Epithelial cell of prostate (primary cell): ENCODE results near the gene CD276.

Source experiments
- DNase-seq: peaks from one replicate; pipeline ENCODE4 v3.0.0-alpha.2; 2011; ENCODE audit warnings: low read depth, low spot score
- H3K27ac ChIP-seq: fragments of 450-650 bp; 2 replicates; pipeline ENCODE4 v1.5.1; 2017; ENCODE audit warnings: mild to moderate bottlenecking

Gene CD276

DNA sequence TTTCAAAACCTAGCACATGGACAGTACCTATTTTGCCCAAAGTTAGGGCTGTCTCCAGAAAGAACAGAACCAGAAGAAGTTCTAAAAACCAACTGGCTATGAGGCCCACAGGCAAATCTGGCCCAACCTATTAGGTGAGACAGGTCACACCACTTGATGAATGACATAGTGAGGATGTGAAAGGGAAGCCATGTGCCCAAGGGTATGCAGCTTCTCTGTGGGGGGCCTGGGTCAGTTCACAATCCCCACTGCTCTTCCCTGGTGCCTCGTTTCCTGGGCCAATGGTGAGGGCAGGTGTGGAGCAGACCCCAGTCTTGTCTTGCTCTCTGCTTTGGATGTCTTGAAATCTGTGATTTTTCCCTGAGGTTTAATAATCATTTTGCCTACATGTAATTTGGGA is 60.1 kb downstream of the CD276 start:
- no peak overlapping the region for H3K27ac ChIP-seq
- no peak for DNase-seq

DNA sequence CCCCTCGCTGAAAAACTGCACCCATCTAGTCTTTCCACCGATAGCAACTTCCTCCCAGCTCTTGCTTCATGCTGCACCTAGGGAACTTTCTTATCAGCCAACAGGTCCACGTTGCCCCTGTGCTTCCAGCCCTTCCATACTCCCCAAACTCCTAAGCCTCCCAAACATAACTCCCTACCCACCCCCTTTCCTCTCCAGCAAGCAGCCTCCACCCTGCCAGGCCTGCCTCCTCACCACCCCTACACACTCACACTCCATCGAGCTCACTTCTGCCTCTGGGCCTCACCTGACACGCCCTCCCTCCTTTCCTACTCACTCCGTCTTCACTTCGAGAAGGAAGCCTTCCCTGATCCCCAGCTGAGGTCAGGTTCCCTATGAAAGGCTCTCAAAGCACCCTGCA is 60.9 kb downstream of the CD276 start:
- no peak for DNase-seq
- no peak overlapping the region for H3K27ac ChIP-seq

DNA sequence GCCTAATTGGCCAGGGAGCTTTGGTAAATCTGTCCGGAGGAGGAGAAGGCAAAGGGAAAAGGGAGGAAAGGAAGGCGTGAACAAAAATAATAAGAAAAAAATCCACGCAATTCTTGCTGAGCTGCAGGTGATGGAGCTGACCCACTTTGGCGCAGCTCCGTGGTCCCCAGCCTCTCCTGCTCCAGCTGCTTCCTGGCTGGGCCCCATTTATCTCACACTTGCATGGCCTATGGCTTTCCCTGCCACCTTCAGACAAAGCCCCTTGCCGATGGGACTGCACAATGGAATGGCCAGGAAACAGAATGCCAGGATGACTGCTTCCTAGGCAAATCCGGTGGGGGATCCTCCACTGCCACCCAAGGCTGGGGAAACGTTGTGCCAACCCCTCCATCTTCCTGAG is 62.1 kb downstream of the CD276 start:
- no peak overlapping the region for H3K27ac ChIP-seq
- DNase-seq, result no peak

DNA sequence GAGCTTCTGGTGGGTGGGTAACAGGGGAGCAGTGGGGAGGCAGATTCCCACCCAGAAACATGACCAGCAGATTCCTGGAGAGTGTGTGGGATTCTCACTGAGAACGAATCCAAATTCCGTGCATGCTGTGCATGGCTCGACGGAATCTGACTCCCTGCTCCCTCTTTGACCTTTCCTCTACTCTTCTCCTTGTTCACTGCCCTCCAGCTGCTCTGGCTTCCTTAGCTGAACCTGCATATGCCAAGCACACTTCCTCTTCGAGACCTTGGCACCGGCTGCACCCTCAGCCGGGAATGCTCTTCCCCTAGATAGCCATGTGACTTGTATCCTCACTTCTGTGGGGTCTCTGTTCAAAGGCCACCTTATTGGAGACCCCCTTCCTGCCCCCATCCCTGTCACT is 62.7 kb downstream of the CD276 start:
- H3K27ac ChIP-seq, result no peak overlapping the region
- DNase-seq, result no peak

DNA sequence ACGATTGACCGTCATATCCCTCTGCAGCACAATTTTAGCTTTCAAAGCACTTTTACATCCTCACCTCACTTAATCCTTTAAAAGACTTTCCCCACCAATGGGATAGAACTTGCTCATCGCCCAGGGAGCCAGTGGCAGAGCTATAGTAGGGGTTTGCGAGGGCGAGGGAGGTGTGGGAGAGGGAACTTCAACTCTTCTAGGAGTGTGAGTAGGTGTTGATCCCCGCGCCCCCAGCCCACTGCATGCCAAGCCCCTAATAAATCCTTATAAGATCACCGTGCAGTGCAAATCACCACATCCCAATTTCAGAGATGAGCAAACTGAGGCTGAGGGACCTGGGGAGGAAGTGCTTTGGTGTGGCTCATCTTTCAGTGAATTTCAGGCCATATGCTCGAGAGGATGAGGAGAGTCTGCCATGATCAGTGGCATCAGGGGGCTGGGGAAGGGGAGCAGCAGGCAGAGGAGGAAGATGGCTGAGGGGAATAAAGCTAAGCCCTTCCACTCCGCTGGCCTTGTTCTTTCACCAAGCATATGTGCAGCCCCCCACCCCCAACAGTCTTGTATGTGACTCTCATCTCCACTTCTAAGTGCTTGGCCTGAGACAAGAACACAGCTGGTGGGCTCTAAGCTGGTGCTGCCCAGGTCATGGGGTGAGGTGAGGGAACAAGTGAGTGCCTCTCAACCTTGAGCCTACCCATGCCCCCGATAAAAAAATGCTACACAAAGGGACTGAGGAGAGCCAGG is 63.8 kb downstream of the CD276 start:
- no peak overlapping the region for H3K27ac ChIP-seq
- no peak for DNase-seq

DNA sequence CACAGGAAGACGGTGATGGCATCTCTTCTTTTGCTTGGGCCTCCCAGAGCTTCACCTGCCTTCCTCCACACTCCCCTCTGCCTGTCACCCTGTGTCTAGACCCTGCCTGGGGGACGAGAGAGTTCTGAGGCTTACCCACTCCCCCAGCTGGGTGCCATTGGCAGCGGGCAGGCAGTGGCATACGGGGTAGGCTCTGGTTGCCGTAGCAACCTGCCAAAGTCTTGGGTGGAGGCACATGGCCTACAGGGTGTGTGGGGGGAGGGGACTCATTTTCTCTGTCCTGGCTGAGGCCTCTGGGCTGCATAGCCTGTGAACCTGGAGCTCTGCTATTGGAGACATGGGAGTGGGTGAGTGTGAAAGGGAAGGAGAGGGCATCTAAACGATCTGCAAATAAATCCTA is 64.5 kb downstream of the CD276 start:
- H3K27ac ChIP-seq, result no peak overlapping the region
- no peak for DNase-seq

DNA sequence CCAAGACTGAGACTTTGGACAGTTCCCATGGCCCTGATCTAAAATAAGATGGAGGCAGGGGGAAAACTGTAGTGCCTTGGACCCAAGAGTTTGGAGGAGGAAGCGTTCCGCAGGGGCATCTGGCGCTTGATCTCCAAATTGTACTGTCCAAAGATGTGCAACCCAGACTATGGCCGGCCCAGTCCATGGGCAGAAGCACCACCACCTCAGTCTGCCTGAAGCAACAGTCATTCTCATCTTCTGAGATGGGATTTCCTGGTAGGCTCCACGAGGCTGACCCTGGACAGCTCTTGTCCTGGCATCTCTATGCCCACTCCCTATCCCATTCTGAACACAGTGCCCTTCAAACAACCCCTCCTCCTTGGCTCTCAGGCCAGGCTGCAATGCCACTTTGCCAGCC is 65.3 kb downstream of the CD276 start:
- no peak for DNase-seq
- H3K27ac ChIP-seq, result no peak overlapping the region

DNA sequence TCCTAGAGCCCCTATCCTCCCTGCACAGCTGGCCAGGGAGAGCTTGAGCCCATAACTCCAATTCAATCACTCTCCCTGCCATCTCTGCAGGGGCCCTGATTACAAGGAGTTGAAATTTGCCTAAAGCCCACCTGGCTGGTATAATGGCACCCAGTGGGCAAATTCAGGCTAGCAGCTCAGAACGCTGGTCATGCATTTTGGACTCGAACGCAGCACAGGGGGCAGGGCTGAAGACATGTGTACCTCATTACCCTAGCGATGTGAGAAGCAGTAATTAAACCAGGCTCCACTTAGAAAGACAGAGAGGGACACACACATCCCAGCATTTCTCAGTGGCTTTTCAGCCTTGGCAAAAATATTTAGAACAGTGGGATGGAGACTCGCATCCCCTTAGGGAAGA is 65.8 kb downstream of the CD276 start:
- no peak for DNase-seq
- no peak overlapping the region for H3K27ac ChIP-seq

DNA sequence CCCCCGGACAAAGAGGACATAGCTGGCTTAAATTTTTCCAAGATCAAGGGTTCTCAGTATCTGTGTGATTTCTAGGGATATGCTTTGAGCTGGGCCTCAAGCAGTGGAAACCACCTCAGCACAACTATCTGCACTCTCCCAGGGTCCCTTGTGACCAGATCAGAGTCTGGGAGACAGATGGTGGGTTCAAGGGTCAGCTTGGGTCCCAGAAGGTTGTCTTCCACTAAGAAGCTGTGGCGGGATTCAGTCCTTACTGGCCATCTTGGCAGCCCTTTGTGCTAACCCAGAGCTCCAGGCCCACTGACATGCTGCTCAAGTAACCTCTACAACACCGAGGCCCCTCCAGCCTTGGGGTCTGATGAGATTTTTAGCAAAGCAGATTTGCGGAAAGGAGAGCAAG is 66.3 kb downstream of the CD276 start:
- no peak overlapping the region for H3K27ac ChIP-seq
- no peak for DNase-seq

DNA sequence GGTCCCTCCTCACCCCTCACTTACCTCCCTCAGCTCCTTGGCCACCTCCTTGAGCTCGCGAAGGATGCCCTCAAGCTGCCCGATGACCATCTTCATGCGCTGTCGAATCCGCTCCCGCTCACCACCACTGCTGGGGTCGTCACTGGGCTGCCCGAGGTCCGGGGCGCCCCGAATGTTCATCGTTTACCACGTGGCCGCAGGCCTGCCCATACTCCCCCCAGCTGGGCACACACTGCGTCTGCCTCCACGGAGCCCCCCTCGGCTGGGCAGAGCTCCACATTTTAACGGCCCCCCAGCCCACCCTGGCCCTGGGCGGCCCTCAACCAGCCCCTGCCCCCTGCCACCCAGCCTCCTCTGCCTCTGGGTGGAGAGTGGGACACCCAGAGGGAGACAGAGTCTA is 66.8 kb downstream of the CD276 start:
- no peak for DNase-seq
- no peak overlapping the region for H3K27ac ChIP-seq

DNA sequence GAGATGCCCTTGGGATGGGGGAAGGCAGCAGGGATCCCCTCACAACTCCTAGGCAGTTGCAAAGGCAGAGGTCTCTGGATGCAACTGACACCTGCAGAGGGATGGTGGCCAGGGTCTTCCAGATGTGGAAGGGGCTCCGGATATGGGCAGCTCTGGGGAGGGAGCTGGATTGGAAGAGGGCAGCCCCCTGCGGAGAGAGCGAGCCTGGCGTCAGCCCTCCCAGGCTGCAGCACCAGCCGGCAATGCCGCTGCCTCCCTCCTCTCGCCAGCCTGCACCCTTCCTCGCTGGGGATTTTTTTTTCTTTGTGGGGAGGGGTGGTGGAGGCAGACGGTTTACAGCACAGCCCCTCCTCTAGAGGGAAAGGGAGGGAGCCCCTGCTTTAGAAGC is 67.3 kb downstream of the CD276 start:
- H3K27ac ChIP-seq, result no peak overlapping the region
- DNase-seq, result no peak

DNA sequence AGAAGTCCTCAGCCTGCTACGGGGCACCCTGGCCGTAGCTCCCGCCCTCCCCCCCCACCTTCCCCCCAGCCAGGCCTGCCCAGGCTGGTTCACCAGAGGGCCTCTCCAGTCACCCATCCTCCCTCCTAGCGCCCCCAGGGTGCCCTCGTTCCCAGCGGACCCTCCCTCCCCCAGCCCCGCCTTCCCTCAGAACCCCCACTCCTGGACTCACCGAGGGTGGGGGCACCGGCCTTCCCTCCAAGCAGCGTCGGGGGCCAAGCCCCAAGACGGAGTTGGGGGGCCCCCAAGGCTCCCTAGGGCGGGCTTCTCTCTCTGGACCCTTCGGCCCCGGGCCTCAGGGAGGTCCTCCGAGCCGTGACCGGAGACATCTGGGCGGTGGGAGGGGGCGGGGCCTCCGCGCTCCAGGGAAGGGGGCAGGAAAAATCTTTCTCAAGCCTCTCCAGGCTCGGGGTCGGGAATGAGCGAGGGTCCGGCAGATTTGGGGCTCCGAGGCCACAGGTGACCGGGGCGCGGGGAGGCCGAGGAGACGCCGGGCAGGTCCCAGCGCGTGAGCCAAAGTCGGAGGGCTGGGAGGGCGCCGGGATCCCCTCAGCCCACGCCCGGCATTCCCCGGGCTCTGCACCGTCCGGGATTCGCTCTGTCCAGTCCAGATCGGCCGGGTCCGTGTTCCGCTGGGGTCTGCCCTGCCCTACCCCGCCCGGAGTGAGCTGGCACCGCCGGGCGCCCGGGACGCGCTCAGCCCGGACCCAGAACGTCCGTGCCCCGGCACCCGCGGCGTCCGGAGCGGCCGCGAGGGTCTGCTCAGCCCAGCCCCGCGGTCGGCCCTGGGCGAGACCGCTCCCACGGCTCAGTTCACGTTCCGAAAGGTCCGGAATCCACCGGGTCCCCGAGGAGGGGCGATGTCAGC is 68.0 kb downstream of the CD276 start:
- DNase-seq, result no peak

DNA sequence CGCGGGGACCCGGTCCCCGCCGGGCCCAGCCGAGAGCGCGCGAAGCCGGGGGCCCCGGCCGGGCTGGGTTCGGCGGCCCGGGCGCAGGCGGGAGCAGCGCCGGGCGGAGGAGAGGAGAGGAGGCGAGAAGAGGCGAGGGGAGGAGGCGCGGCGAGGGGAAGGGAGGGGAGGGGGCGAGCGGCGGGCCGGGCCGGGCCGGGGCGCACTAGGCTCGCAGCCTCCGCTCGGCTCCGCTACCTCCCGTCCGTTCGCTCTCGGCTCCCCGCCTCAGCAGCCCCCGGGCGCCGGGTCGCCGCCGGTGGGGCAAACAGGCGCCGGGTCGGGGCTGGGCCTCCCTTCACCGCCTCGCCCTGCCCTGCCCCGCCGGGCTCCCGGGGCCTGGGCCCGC is 68.6 kb downstream of the CD276 start:
- no peak for DNase-seq

More for the DNA sequence above, 68.0 kb downstream of the CD276 start:
- no peak overlapping the region for H3K27ac ChIP-seq

DNA sequence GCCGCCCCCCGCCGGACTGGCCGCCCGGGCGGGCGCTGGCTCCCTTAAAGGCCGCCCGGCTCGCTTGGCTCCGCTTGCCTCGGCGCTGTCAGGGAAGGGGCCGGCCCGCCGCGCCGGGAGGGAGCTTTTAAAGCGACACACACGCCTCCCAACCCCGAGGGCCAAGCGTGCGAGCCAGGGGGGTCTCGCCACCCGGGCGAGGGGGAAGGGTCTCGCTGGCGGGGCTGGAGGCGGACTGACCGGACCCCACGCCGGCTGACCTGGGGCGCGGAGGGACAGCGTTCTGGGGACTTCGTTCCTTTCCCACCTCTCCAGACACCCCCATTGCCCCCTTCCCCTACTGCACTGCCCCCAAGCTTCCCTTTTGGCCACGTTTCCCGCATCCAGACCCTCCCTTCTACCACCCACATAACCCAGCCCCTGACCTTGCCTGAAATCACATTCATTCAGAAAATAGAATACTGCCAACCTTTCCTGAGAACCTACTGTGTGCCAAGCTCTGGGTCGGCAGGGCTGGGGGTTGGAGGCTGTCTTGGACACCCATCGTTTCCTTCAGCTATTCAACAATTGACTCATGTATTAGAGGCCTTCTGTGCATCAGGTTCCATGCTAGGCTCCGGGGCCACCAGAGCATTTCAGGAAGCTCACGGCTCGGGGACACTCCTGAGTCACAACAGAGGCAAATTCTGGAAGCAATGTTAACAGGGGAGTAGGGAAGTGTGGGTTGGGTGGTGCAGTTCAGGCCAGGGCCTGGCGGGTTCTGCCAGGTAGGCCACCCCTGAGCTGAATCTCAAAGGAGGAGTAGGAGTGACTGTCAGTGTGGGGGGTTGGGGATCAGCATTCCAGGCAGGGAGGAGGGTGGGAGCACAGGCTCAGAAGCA is 69.3 kb downstream of the CD276 start, which contains the start of gene INSYN1:
TSS of gene INSYN1 (minus strand) at position 102 of the 881 bp plus-strand sequence. CDS start 2,221 bp downstream, outside the sequence.
- no peak for DNase-seq
- H3K27ac ChIP-seq, result no peak within 1 kb of the TSS

More for the DNA sequence above, 68.6 kb downstream of the CD276 start:
- no peak overlapping the region for H3K27ac ChIP-seq

DNA sequence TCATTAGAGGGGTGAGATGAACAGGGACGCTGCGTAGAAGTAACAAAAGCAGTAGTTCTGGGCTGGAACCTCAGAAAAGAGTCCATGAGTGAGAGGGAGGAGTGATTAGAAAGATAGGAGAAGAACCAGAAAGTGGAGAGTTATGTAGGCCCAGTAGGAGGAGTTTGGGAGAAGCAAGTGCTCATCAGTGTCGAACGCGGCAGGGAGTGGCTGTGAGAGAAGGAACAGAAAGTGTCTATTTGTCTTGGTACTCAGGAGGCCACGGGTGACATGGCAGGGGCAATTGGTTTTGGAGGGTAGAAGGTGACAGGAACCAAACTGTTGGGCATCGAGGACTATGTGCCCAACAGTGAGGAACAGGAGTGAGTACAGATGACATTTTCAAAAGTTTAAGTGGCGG is 70.3 kb downstream of the CD276 start:
- no peak overlapping the region for H3K27ac ChIP-seq
- no peak for DNase-seq

DNA sequence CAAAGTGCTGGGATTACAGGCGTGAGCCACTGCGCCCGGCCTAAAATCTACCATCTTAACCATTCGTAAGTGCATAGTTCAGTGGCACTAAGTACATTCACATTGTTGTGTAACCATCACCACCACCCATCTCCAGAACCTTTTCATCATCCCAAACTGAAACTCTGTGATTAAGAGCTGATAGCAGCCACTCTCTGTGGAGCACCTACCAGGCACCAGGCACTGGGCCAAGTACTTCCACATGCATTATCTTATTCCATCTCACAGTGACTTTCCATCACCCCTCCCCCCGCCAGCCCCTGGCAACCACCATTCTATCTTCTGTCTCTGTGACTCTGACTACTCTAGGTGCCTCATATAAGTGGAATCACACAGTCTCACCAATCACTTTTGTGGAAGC is 71.3 kb downstream of the CD276 start:
- DNase-seq, result no peak
- H3K27ac ChIP-seq, result no peak overlapping the region

DNA sequence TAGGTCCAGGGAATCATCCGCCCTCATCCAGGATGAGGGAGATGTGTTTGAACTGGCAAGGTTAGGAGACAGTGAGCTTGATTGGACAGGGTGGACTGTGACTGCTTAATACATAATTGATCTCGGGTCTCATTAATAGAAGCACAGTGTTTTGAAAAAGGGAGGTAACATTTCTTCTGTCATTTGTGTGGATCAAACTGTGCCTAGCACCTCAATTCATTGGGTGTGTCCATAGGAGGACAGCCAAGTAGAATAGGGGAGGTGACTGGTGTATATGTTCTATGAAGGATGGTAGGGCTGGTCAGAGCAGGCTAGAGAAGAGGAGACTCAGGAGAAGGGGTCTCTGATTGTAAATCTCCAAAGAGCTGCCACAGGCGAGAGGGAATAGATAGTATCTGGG is 71.8 kb downstream of the CD276 start:
- no peak overlapping the region for H3K27ac ChIP-seq
- DNase-seq, result no peak

DNA sequence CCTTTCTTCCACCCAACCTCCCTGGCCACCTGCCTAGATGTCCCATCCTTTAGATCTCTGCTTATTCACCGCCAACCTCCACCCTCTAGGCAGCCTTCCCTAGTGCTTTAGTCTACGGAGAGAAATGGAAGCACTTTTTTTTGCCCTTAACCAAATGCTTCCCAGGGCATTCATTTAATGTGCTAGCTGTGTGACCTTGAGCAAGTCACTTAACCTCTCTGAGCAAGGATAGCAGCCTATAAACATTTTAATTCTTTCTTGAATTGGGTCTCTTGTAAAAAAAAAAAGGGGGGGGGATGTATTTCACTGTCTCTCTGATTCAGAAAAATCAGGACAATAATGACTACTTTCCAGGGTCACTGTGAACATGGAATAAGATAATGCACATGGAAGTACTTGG is 72.2 kb downstream of the CD276 start:
- DNase-seq, result no peak
- no peak overlapping the region for H3K27ac ChIP-seq

DNA sequence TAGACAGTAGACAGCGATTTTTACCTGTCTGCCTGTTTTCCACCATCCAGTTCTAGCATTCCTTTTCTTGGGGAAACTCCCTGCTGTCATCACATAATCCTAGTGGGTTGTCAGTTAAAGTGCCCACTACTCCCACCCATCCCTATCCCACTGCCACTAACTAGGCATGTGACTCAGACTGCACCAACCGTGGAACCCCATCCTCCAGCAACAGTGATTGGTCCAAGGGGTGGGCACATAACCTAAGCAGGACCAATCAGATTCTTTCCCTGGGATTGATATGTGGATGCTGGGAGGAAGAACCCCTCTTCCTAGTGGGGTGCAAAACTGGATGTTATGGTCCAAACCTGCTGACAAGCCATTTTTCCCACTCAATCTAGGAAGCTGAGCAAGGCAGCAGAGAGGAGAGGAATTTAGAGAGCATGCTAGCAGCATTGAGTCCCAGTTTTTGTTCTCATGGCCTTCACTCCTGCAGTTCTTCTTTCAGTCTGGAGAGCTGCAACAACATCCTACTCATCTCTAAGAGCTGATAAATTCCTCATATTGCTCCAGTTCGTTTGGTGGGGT is 72.8 kb downstream of the CD276 start:
- no peak for DNase-seq

DNA sequence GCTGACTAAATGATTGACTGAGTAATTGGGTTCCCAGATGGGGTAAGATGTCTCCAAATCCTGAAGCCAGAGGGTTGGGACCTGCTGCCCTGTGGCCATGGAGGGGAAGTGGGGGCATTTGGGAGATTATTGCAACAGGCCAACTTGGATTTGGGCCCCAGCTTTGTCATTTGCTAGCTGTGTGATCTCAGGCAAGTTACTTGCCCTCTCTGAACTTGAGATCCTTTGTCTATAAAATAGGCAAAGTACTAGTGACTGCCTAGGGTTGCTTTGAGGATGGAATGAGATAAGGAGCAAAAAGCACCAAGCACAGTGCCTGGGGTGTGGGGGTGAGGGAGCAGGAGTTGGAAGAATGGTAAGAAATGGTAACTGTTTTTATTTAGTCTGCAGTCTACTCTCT is 73.4 kb downstream of the CD276 start:
- DNase-seq, result no peak
- H3K27ac ChIP-seq, result no peak overlapping the region

More for the DNA sequence above, 72.8 kb downstream of the CD276 start:
- H3K27ac ChIP-seq, result no peak overlapping the region
